GM21576 (cell line): ENCODE results near the gene SAMD4B.
A peak's percentile ranks its signal among the peaks of the same experiment; 100 is the strongest.

Source experiments
- ATAC-seq: cut with Tn5 transposase; IDR thresholded peaks from one replicate; pipeline ENCODE4 v1.9.1; 2021; ENCODE audit warnings: mild to moderate bottlenecking, moderate library complexity; ENCODE audit not compliant: unreplicated experiment

Gene SAMD4B

DNA sequence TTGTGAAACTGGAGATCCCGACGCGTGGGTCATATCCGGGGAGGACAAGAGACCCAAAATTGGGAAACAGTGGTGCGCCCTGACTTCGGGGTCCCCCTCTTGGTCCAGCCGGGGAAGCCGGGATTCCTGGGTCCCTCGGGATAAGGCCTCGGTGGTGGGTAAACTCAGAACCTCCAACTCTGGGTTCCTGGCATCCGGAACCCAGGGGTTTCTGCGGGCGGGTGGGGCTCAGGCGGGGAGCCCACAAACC is 65.1 kb downstream of the SAMD4B start:
- no peak for ATAC-seq

DNA sequence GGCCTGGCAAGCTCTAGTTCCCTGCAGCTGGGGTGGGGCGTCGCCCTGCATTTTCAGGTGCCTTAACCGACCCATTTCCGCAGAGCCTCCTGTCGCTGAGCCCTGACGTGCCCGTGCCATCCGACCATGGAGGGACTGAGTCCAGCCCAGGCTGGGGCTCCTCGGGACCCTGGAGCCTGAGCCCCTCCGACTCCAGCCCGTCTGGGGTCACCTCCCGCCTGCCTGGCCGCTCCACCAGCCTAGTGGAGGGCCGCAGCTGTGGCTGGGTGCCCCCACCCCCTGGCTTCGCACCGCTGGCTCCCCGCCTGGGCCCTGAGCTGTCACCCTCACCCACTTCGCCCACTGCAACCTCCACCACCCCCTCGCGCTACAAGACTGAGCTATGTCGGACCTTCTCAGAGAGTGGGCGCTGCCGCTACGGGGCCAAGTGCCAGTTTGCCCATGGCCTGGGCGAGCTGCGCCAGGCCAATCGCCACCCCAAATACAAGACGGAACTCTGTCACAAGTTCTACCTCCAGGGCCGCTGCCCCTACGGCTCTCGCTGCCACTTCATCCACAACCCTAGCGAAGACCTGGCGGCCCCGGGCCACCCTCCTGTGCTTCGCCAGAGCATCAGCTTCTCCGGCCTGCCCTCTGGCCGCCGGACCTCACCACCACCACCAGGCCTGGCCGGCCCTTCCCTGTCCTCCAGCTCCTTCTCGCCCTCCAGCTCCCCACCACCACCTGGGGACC is 65.6 kb downstream of the SAMD4B start:
- no peak for ATAC-seq

DNA sequence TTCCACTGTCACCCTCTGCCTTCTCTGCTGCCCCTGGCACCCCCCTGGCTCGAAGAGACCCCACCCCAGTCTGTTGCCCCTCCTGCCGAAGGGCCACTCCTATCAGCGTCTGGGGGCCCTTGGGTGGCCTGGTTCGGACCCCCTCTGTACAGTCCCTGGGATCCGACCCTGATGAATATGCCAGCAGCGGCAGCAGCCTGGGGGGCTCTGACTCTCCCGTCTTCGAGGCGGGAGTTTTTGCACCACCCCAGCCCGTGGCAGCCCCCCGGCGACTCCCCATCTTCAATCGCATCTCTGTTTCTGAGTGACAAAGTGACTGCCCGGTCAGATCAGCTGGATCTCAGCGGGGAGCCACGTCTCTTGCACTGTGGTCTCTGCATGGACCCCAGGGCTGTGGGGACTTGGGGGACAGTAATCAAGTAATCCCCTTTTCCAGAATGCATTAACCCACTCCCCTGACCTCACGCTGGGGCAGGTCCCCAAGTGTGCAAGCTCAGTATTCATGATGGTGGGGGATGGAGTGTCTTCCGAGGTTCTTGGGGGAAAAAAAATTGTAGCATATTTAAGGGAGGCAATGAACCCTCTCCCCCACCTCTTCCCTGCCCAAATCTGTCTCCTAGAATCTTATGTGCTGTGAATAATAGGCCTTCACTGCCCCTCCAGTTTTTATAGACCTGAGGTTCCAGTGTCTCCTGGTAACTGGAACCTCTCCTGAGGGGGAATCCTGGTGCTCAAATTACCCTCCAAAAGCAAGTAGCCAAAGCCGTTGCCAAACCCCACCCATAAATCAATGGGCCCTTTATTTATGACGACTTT is 66.4 kb downstream of the SAMD4B start:
- no peak for ATAC-seq

DNA sequence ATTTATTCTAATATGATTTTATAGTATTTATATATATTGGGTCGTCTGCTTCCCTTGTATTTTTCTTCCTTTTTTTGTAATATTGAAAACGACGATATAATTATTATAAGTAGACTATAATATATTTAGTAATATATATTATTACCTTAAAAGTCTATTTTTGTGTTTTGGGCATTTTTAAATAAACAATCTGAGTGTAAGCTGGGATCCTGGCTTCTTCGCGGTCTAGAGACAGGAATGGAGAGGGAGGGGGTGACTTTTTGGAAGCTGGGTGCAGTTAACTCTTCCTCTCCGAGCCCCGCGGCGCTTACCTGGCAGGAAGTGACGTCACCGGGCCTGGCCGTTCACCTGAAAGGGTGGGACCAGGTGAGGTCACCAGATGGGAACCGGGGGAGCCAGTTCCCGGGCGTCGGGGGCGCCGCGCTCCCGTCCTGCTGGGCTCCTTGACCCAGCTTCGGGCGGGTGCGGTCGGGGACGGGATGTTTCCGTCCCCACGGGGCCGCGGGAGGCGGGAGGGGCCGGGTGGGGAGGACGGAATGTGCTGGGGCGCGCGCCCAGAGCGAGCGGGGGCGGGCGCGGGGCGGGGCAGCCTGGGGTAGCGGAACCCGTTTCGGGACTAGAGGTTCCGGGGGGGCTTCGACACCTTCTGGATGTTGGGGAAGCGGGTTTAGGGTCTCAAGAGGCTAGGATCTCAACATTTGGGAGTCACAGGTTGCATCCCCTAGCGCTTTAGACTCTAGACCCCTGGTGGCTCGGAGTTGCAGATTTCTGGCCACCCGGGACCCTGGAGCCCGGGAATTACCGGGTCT is 67.2 kb downstream of the SAMD4B start:
- ATAC-seq, result no peak

DNA sequence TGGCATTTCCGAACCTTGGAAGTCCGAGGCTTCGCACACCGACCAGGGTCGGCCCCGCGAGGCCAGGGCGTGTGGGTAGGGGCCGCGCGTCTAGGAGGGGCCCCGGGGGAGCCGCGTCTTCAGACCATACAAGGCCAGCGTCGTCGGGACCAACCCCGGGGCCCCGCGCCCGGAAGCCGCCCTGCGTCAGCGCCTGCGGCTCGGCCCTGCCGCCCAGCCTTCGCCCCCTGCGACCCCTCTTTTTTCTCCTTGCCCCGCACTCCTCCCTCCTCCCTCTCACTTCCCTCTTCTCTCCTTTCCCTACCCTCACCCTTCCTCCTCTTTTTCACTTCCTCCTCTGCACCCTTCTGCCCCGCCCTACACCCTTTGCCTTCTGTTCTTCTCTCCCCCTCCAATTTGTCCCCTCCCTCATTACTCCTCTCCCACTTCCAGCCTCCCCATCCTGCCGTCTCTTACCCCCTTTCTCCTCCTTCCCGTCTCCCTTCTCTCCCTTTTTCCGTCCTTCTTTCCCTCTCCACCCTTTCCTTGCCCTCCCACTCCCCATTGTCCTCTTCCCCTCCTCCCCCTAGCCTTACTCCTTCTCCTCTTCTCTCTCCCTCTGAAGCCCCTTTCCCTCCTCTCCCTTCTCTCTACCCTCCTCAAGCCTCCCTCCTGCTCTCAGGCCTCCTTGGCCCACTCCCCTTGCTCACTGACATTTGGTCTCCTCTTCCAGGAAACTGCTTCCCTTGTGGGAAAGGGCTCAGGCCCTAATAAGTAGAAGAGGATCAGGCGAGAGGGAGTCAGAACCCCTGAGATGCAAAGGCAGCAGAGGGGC is 68.0 kb downstream of the SAMD4B start:
- no peak for ATAC-seq

DNA sequence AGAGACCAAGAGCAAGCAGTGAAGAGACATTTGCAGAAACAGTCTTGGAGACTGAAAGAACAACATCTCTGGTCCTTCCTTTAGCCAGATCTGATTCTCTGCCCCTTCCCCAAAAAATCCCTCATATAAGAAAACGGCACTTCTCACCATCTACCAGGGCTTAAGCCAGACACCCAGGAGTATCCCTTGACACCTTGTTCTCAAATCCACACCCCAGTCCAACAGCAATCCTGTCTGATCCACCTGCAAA is 68.5 kb downstream of the SAMD4B start:
- no peak for ATAC-seq

DNA sequence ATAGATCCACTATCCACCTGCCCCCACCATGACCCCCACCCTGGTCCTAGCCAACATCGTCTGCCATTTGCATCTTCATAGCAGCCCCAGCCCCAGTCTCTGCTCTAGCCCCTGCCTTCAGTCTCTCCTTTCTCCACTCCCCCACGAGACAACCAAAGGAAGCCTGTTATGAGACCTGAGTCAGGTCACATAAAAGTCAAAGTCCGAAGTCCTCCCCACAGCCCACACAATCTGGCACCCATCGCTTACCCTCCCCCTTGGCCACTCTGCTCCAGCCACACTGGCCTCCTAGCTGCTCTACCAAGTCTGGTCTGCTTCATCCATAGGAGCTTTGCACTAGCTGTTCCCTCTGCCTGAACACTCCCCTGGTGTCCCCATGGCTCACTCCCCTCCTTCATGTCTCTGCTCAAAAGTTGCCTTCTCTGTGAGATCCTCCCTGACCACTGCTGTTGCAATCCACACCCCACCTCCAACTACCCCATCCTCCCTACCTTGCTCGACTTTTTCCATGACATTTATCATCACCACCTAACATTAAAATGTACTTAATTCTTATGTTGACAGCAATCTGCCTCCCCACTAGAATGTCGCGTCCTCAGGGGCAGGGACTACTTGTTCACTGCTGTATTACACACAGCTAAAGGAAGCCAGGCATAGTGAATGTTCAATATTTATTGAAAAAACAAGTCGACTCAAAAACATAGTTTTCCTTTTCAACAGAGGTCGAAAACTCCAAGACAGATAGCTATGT is 69.0 kb downstream of the SAMD4B start:
- no peak for ATAC-seq

DNA sequence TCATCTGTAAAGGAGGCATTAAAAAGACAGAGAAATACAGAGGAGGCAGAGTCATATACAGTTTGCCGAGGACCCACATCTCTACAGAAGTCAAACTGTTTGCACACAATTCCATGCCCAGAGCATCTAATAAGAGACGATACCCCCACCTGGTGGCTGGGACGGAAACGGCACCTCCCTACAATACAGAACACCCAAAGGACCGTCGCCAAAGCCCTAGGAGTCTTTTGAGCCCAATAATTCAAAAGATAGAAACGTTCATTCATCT is 69.5 kb downstream of the SAMD4B start:
- peak; percentile 17 for ATAC-seq

DNA sequence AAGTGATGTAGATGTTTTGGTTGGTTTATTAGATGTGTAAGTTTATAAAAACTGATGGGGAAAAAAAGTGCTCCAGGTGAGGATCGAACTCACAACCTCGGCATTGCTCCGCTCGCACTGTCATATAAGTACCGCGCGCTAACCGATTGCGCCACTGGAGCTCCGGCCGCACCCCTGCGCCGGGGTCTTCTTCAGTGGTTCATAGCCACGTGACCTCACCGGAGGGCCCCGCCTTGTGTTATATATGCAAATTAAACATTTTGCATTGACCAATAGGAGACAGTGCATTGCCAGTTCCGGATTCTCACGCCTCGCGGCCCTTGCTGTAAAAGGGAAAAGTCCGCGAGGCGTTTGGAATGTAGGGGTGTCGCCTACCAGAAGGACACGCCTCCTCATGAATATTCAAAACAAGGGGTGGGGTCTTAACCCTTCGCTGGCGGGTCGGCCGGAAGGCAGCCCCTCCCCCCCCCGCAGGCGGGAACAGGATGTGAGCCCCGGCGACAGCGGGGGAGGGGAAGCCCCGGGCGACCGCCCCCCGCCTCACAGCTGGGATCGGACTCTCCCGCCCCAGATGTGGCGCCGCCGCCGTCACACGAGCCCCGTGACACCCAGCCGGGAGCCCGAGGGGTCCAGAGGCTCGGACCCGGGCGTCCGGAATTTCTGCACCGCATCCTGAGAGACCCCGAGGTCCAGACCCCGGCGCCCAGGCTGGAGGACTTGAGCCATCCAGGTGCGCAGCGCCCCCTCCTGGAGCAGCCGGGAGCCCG is 70.1 kb downstream of the SAMD4B start, which contains the start of gene PLEKHG2:
PLEKHG2 (plus strand) TSS at position 570 of the 767 bp plus-strand sequence. CDS start 1,418 bp downstream, outside the sequence.
- ATAC-seq, result peak; percentile 46

DNA sequence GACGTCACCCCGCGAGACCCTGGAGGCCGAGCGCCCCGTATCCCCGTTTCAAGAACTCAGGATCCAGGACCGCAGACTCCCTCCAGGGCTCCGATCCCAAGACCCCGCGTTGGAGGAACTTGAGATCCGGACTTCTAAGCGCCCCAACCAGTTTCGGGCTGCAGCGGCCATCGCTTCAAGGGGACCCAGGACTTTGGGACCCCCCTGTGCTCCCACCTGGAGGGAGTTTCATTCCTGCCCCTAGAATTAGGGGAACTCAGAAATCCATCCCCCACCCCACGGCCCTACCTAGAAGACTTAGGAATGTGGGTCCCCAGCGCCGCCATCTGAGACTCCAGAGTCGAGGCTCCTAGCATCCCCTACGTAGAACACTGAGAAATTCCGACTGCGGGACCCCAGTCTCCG is 70.6 kb downstream of the SAMD4B start:
- ATAC-seq, result no peak

DNA sequence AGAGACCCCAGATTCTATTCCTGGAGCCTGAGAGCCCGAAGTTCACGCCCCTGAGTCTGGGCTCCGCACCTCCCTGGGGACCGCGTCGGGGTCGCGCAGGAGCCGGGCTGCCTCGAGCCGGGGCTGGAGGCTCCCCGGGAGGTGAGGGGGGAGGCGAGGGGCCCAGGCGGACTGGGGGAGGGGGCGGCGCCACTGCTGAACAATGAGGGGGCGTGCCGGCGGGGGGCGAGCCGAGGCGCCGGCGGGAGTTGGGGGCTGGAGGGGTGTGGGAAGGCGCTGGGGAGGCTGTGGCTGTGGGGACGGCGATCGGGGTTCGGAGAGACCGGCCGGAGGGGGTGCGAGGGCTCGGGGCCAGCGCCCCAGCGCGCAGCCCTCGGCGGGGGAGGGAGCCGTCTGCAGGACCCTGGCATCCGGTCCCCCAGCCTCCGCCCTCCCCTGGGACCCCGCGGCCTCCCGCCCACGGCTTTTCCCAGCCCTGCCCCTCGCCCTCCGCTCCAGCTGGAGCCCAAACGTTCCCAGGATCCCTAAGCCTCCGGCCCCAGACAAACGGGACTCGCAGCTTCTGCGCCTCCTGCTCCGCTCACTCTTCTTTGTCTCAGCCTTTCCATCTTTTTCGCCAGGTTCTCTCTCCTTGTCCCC is 71.2 kb downstream of the SAMD4B start:
- ATAC-seq, result no peak

DNA sequence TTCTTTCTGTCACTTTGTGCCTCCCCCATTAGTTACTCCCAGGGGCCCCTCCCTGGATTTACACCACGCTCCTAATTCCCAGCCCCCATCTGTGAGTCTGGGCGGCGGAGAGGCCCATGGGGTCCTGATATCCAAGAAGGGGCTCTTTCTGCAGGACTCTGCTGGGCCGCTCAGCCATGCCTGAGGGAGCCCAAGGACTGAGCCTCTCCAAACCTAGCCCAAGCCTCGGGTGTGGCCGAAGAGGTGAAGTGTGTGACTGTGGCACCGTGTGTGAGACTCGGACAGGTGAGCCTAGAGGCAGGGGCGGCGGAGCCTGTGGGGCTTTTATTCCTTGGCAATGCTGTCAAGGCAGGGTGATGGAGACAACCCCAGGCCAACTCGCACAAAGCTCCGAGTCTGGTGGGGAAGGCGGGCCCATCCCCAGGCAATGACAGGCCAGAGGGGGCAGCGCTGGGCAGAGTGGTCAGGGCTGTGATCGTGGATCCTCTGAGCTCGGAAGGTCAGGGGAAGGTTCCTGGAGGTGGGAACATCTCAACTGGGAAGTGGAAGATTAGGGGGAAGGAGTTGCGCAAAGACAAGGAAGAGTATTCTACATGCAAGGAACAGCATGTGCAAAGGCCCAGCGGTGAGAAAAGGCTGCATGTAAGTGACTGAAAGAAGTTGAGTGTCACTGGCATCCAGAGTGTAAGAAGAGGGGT is 71.8 kb downstream of the SAMD4B start:
- no peak for ATAC-seq

DNA sequence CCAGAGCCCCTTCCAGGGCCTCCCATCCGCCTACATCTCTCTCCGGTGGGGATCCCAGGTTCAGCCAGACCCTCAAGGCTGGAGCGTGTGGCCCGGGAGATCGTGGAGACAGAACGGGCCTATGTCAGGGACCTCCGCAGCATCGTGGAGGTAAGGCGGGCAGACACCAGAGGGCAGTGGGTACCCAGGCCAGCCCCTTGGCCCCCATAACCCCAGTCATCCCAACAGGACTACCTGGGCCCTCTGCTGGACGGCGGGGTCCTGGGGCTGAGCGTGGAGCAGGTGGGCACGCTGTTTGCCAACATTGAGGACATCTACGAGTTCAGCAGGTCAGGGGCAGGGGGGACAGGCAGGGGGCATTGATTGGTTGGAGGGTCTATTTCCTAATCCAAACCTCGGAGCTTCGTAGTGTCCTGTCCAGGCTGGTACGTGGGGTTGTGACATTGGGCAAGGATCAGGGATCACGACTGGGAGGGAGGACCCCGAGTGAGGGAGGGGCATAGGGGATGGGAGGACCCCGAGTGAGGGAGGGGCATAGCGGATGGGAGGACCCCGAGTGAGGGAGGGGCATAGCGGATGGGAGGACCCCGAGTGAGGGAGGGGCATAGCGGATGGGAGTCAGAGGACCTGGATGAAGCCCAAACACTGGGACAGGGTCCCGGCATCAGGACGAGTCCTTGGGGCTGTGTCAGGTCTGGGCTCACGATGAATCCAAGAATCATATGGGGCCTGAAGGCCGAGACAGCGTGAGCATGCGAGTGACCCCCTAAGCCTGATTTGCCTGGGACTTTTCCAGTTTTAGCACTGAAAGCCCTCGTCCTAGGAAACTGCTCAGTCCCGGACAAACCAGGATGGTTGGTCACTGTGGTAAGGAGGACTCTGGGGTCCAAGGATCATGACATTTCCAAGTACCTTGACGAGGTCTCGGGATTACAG is 73.2 kb downstream of the SAMD4B start:
- no peak for ATAC-seq

DNA sequence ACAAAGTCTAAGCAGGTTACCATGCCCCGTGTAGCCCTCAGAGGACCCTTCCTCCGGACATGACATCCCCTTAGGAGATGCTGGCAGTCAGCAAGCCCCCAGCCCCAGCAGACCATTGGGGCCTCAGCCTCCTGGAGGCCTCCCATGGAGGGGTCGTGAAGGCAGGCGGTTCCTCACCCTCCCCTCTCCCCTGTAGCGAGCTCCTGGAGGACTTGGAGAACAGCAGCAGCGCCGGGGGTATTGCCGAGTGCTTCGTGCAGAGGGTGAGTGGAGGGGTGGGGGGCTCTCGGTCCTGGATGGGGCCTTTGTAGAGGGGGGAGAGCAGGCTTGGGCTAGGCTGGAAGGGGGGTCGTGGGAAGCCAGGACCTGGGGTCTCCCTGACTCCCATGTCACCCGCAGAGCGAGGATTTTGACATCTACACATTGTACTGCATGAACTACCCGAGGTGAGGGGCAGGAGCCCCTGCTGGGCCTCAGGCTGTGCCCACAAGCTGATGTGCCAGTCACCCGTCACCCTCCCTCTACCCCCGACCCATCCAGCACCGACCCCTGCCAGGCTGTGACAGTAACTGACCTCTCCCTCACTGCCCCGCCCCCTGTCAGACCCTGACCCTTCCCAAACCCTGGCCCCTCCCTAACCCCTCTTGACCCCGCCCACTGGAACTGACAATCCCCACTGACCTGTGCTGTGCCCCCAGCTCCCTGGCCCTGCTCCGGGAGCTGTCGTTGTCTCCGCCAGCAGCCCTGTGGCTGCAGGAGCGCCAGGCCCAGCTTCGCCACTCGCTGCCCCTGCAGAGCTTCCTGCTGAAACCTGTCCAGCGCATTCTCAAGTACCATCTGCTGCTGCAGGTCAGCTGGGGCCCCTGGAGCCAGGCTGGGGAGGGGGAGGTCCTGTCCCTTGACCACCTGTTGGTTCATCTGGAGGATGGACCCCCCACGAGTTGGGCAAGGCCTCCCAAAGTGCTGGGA is 74.2 kb downstream of the SAMD4B start:
- no peak for ATAC-seq

DNA sequence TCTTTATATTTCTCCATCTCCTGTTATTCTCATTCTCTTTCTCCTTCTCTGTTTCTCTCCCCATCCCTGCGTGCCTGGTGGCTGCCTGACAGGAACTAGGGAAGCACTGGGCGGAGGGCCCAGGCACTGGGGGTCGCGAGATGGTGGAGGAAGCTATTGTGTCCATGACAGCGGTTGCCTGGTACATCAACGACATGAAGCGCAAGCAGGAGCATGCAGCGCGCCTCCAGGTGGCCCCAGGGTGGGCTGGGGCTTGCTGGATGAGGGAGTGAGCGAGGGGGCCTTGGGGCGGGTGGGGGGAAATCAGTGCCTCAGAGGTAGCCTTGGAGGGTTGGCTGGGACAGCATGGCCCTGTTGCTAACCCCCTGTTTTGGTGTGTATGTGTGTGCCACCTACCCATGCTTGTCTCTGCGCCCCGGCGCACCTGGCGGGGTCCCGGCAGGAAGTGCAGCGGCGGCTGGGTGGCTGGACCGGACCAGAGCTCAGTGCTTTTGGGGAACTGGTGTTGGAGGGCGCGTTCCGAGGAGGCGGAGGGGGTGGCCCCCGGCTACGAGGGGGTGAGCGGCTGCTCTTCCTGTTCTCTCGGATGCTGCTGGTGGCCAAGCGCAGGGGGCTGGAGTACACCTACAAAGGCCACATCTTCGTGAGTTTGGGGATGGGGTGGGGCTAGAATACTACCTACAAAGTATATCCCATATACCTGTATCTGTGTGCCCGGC is 75.4 kb downstream of the SAMD4B start:
- ATAC-seq, result no peak

DNA sequence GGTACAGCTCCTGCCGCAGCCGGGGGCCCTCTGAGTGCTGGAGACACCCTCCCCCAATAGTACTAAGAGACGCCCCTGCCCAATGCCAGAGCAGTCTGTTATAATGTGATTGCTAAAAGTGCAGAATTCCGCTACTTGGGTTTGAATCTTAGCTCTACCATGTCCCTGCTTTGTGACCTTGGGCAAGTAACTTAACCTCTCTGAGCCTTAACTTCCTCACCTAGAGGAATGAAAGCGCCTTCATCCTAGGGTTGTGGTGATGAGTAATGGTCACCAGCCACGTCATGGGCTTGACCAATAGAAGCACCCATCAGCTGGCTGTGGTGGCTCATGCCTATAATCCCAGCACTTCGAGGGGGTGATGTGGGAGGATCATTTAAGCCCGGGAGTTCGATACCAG is 76.8 kb downstream of the SAMD4B start:
- ATAC-seq, result no peak
